Measurements from ENCODE around the gene KRT33B.

KRT33B gene

GRCh38 chr17:41369713-41370112, at the start of gene KRT33B:
TSS of gene KRT33B (minus strand) at chr17:41369813. CDS start at chr17:41369750, 63 bp downstream.
- Histone ChIP-seq H3K4me1 (ENCODE audit: insufficient read depth, low read length, severe bottlenecking) (no peaks in the 10 kb centered on the region), H3K9ac (ENCODE audit: low read length) (no peak within 1 kb of the TSS), H3F3A (ENCODE audit: insufficient read depth, low read length) (no peaks in the 10 kb centered on the region), H3K9me3 (ENCODE audit: low read length) (no peaks in the 10 kb centered on the region), H3K27me3 (ENCODE audit: insufficient read depth, low read length) (no peaks in the 10 kb centered on the region), H2AFZ (ENCODE audit: low read length) (no peak within 1 kb of the TSS), H3K36me3 (ENCODE audit: insufficient read depth, low read length) (no peaks in the 10 kb centered on the region), H3K9me2 (ENCODE audit: low read depth, low read length) (no peaks in the 10 kb centered on the region), H4K20me1 (ENCODE audit: insufficient read depth, low read length) (no peaks in the 10 kb centered on the region), H3K4me3 (ENCODE audit: low read depth, low read length, poor library complexity, severe bottlenecking) (no peak within 1 kb of the TSS), H3K27ac (ENCODE audit: low read depth, low read length, poor library complexity, severe bottlenecking) (no peak within 1 kb of the TSS), H3K79me2 (ENCODE audit: insufficient read depth, low read length) (no peaks in the 10 kb centered on the region), H3K4me2 (ENCODE audit: low read length) (no peak within 1 kb of the TSS)
- no peak for TF ChIP-seq EZH2 (IDR thresholded peaks at IDR 0.05; ENCODE audit: borderline replicate concordance, low read length)
- no peak for TF ChIP-seq CTCF (IDR thresholded peaks at IDR 0.05; ENCODE audit: low read length)

GRCh38 chr17:41418116-41418860, 48.7 kb upstream of the KRT33B start:
- H3F3A ChIP-seq (ENCODE audit: insufficient read depth, low read length) = no peaks in the 10 kb centered on the region
- no peak overlapping the region for H3K9ac ChIP-seq (ENCODE audit: low read length)
- no peaks in the 10 kb centered on the region for H3K4me1 ChIP-seq (ENCODE audit: insufficient read depth, low read length, severe bottlenecking)
- TF ChIP-seq EZH2 (IDR thresholded peaks at IDR 0.05; ENCODE audit: borderline replicate concordance, low read length) (no peak), CTCF (IDR thresholded peaks at IDR 0.05; ENCODE audit: low read length) (no peak)
- H3K36me3 ChIP-seq (ENCODE audit: insufficient read depth, low read length) = no peaks in the 10 kb centered on the region
- H3K9me3 ChIP-seq (ENCODE audit: low read length) = no peaks in the 10 kb centered on the region
- no peak overlapping the region for H3K27ac ChIP-seq (ENCODE audit: low read depth, low read length, poor library complexity, severe bottlenecking)
- no peaks in the 10 kb centered on the region for H3K9me2 ChIP-seq (ENCODE audit: low read depth, low read length)
- H2AFZ ChIP-seq (ENCODE audit: low read length) = no peak overlapping the region
- no peaks in the 10 kb centered on the region for H3K27me3 ChIP-seq (ENCODE audit: insufficient read depth, low read length)
- no peaks in the 10 kb centered on the region for H3K79me2 ChIP-seq (ENCODE audit: insufficient read depth, low read length)
- H4K20me1 ChIP-seq (ENCODE audit: insufficient read depth, low read length) = no peaks in the 10 kb centered on the region
- no peak overlapping the region for H3K4me2 ChIP-seq (ENCODE audit: low read length)
- no peak overlapping the region for H3K4me3 ChIP-seq (ENCODE audit: low read depth, low read length, poor library complexity, severe bottlenecking)

- Histone ChIP-seq H3K9me2 (ENCODE audit: low read depth, low read length) (no peaks in the 10 kb centered on the region), H3K4me2 (ENCODE audit: low read length) (no peak overlapping the region)
These were observed 48.0 kb upstream of the KRT33B start for GRCh38 chr17:41417576-41418015.

More at GRCh38 chr17:41417576-41418015, 48.0 kb upstream of the KRT33B start:
- Histone ChIP-seq H3K79me2 (ENCODE audit: insufficient read depth, low read length) (no peaks in the 10 kb centered on the region), H3K4me1 (ENCODE audit: insufficient read depth, low read length, severe bottlenecking) (no peaks in the 10 kb centered on the region), H3K36me3 (ENCODE audit: insufficient read depth, low read length) (no peaks in the 10 kb centered on the region), H3K4me3 (ENCODE audit: low read depth, low read length, poor library complexity, severe bottlenecking) (no peak overlapping the region), H3K27ac (ENCODE audit: low read depth, low read length, poor library complexity, severe bottlenecking) (no peak overlapping the region), H3K9me3 (ENCODE audit: low read length) (no peaks in the 10 kb centered on the region), H2AFZ (ENCODE audit: low read length) (no peak overlapping the region), H3F3A (ENCODE audit: insufficient read depth, low read length) (no peaks in the 10 kb centered on the region), H3K27me3 (ENCODE audit: insufficient read depth, low read length) (no peaks in the 10 kb centered on the region), H4K20me1 (ENCODE audit: insufficient read depth, low read length) (no peaks in the 10 kb centered on the region), H3K9ac (ENCODE audit: low read length) (no peak overlapping the region)
- peak; percentile 54 for TF ChIP-seq CTCF (IDR thresholded peaks at IDR 0.05; ENCODE audit: low read length)
- TF ChIP-seq EZH2 (IDR thresholded peaks at IDR 0.05; ENCODE audit: borderline replicate concordance, low read length) = no peak
